Measurements from ENCODE around the gene MRS2.
"Not testable (repeated sequence)": the region's sequence is repeated elsewhere in the genome, so short reads cannot be mapped to it uniquely, and the experiment has no call there.

Gene MRS2

GRCh38 chr6:24391208-24391607, 11.5 kb upstream of the MRS2 start:
- DNase-seq: no peak

- DNase-seq: no peak
These were observed 10.9 kb upstream of the MRS2 start for GRCh38 chr6:24391756-24392405.

GRCh38 chr6:24394061-24394779, 8.5 kb upstream of the MRS2 start:
- DNase-seq: no peak

- DNase-seq: no peak
These were observed 7.8 kb upstream of the MRS2 start for GRCh38 chr6:24394780-24395437.

- DNase-seq: no peak
These were observed 5.9 kb upstream of the MRS2 start for GRCh38 chr6:24396824-24397223.

- no peak for DNase-seq
These were observed 5.1 kb upstream of the MRS2 start for GRCh38 chr6:24397631-24398030.

GRCh38 chr6:24400045-24401039, 2.4 kb upstream of the MRS2 start:
- not testable (repeated sequence) for DNase-seq

GRCh38 chr6:24401458-24401857, 1.3 kb upstream of the MRS2 start:
- no peak for DNase-seq

- no peak for DNase-seq
These were observed 727 bp downstream of the MRS2 start for GRCh38 chr6:24403501-24403824.

- DNase-seq: no peak
These were observed 2.5 kb downstream of the MRS2 start for GRCh38 chr6:24405262-24405661.

GRCh38 chr6:24408719-24409410, 6.1 kb downstream of the MRS2 start:
- no peak for DNase-seq

- DNase-seq: no peak
These were observed 7.9 kb downstream of the MRS2 start for GRCh38 chr6:24410622-24411021.

GRCh38 chr6:24412294-24412693, 9.6 kb downstream of the MRS2 start:
- no peak for DNase-seq

- not testable (repeated sequence) for DNase-seq
These were observed 11.8 kb downstream of the MRS2 start for GRCh38 chr6:24414531-24414930.

- DNase-seq: no peak
These were observed 13.0 kb downstream of the MRS2 start for GRCh38 chr6:24415753-24416152.

GRCh38 chr6:24419526-24419925, 16.8 kb downstream of the MRS2 start:
- DNase-seq: no peak

GRCh38 chr6:24425091-24425490, 22.4 kb downstream of the MRS2 start:
- no peak for DNase-seq

GRCh38 chr6:24426729-24427446, 24.2 kb downstream of the MRS2 start:
- no peak for DNase-seq

- no peak for DNase-seq
These were observed 25.9 kb downstream of the MRS2 start for GRCh38 chr6:24428615-24429014.

GRCh38 chr6:24429146-24429545, 26.4 kb downstream of the MRS2 start:
- DNase-seq: no peak

GRCh38 chr6:24430086-24430485, 27.4 kb downstream of the MRS2 start:
- no peak for DNase-seq

- DNase-seq: no peak
These were observed 28.3 kb downstream of the MRS2 start for GRCh38 chr6:24431045-24431451.
